Activated CD4-positive, alpha-beta T cell treated with anti-CD3 and anti-CD28 coated beads, Interleukin-2, amount 50 U/mL, for 16 hours (primary cell): ENCODE data around the gene GNPDA2.
"Not testable (repeated sequence)": the region's sequence is repeated elsewhere in the genome, so short reads cannot be mapped to it uniquely, and the experiment has no call there.

Source experiments
- DNase-seq: peaks from one replicate; pipeline ENCODE4 v3.0.0-alpha.2; 2020

GNPDA2 gene

DNA sequence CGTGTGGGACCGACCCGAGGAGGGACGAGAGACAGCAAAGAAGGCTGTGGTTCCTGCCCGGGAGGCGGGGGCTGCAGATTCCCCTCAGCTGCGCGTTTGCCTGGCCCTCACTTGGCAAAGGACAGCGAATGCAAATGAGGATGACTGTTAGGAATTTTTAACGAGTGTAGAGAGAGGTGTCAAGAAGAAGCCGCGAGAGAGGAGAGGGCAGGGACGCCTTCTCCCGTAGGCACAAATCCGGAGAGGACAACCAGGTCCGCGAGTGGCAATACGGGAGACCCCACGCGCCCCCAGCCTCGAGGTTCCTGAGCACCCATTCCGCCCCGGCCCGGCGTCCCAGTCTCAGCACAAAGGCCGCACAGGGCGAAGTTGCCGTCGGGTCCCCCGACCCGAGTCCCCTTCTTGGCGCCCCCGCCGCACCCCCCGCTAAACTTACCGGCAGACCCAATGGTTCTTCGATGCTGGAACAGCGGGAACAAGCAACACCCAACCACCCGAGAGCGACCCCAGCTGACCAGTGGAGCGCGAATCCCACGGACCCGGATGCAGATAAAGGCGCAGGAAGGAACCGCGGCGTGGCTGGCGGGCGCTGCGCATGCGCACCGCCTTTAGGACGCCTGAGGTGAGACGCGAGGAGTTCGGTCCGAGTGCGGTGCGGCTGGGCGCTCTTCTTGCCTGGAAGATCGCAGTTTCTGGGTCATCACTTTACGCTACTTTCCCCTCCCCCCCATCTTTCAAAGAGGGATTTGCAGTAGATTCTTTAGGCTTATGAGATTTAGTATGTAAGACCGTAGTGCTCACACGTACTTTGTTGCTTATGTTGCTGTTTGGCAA lies at the start of gene GNPDA2:
Gene GNPDA2 (minus strand): TSS at position 519 of the 834 bp plus-strand sequence. CDS start 4,349 bp downstream, outside the sequence.
- DNase-seq = peak; percentile 89

- no peak for DNase-seq
Measured at GRCh38 chr4:44772340-44772739, 46.0 kb upstream of the GNPDA2 start.

DNA sequence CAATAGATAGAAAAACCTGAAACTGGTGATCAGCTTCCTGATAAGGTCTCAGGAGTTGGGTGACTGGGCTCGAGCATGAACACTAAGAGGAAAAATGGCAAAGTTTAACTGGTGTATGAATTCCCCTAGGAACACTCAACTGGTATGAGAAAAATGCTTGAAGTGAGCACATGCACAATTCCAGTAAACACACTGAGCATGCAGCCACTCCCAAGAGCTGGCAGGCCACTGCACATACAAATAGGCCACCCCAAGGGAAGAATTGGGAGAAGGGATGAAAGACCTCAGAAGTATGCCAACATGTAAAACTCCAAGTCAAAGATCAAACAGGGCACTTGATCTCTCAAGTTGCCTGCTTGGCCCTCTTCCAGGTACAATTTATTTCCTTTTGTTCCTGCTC lies 45.4 kb upstream of the GNPDA2 start:
- DNase-seq = no peak

GRCh38 chr4:44766453-44766852 lies 40.1 kb upstream of the GNPDA2 start:
- DNase-seq = no peak

DNA sequence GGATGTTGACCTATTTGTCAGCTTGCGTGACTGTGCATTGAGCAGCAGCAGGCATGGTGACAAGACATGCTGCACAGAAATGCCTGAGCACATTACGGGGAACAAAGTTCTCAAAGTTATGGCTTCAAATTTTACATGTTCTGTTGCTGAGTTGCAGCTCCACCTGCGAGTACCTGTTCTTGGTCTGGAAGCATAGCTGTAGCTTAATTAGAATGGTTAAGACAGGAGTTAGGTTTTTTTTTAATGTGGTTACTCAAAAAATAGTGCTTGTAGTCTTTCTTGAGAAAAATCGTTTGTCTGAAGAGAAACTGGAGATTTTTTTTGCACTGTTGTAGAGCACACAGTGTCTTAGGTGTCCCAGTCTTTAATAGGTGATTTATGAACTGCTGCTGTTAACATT lies 38.8 kb upstream of the GNPDA2 start:
- no peak for DNase-seq

- no peak for DNase-seq
Measured at GRCh38 chr4:44761306-44761705, 35.0 kb upstream of the GNPDA2 start.

DNA sequence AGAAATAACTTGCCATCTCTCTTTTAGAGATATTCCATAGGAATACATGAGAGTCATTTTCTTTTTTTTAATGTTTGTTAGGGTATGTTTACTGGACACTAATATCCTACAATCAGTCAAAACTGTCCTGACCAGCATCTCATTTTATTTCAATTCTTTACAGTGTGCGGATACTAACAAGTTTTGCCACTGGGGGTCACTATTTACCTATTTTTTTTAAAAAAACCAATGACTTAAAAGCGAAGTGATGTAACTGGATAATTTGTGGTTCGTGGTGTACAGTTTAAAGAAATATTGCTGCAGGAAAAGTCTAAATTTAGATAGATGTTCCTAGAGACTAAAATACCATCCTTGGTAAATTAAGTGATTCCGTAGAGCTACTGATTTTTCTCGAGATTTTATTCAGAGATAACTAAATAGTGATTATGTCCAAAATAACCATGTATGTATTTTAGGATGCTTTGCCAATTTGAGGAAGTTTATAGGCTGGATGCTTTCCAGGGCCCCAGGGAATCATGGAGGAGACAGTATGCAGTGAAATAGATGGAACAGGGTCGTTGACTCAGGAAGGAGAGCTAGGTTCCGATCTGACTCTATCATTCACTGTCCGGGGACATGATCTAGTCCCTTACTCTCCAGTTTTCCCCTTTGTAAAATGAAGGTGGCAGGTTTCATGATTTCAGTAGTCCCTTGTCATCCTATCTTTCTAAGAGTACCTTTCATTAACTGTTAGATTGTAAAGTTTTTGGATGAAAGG lies 34.0 kb upstream of the GNPDA2 start:
- DNase-seq = peak; percentile 29

DNA sequence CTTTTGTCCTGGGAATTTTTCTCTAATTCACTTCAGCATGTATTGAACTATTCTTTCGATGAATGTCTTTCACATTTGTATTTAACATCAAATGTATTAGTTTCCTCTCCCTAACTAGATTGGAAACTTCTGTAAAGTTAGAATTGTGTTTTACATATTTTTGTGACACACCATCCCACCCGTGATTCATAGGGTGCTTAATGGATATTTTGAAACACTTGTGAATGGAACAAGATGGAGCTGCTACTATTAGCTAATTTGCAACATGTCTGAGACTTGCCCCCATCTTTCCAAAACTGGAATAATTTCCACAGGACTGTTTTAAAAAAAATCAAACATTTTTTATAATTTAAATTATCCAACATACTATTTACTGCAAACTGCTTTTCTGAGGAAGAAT lies 30.2 kb upstream of the GNPDA2 start:
- DNase-seq = no peak

- no peak for DNase-seq
Measured at GRCh38 chr4:44740201-44740600, 13.8 kb upstream of the GNPDA2 start.

- peak; percentile 6 for DNase-seq
Measured at GRCh38 chr4:44738615-44739014, 12.3 kb upstream of the GNPDA2 start.

DNA sequence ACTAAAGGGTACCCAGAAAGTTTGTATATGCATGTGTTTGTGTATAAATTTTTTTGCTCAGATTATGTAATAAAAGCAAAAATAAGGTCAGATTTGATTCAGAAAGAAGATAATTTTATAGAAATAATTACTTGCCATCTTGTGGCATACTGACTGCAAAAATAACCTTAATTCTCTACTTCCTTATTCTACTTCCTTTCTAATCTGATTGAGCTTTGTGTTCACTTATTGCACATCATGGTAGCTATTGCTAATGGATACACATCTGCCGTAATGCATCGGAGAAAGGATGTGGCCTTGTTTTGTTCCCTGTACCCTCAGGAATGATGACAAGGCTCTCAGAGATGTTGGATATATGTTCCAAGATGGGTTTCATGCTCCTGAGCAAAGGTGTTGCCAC lies 10.5 kb upstream of the GNPDA2 start:
- DNase-seq = no peak

- DNase-seq = not testable (repeated sequence)
Measured at GRCh38 chr4:44728694-44729093, 2.3 kb upstream of the GNPDA2 start.

DNA sequence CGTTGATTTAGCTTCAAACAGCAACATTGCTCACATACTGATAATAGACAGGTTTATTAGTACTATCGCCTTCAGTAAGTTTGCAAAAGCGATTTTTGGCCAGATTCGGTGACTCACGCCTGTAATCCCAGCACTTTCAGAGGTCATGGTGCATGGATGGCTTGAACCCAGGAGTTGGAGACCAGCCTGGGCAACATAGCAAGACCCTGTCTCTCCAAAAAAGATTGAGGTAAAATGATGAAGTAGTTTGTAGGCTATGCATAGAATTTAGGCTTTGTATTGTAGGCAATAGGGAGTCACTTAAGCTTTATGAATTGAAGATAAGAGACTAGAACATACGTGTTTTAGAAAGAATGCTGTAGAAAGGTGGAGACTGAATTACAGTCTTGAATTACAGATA lies 1.1 kb upstream of the GNPDA2 start:
- no peak for DNase-seq

GRCh38 chr4:44725726-44726037 lies 674 bp downstream of the GNPDA2 start:
- DNase-seq = no peak

GRCh38 chr4:44725166-44725565 lies 1.2 kb downstream of the GNPDA2 start:
- DNase-seq = no peak

GRCh38 chr4:44722001-44722400 lies 4.4 kb downstream of the GNPDA2 start:
- no peak for DNase-seq

DNA sequence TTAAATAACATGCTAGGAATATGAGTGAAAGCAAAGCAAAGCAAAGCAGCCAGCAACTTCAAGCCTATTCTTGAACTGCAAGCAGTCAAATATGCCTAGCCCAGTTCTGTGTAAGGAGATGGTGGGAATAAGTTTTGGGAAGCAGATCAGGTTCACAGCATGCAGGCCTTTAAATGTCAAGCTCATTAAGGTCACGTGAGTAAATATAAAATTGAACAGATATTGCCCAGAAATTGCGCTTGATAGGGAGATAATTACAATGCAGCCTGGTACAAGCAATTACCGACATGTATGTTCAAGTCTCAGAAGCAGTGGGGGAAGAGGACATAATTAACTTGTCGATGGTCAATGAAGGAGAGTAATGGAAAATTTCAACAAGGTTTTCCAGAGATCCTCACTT lies 6.0 kb downstream of the GNPDA2 start:
- no peak for DNase-seq

- DNase-seq = no peak
Measured at GRCh38 chr4:44716597-44716996, 9.8 kb downstream of the GNPDA2 start.

- DNase-seq = no peak
Measured at GRCh38 chr4:44713125-44713524, 13.2 kb downstream of the GNPDA2 start.

GRCh38 chr4:44704673-44705072 lies 21.7 kb downstream of the GNPDA2 start:
- DNase-seq = no peak

DNA sequence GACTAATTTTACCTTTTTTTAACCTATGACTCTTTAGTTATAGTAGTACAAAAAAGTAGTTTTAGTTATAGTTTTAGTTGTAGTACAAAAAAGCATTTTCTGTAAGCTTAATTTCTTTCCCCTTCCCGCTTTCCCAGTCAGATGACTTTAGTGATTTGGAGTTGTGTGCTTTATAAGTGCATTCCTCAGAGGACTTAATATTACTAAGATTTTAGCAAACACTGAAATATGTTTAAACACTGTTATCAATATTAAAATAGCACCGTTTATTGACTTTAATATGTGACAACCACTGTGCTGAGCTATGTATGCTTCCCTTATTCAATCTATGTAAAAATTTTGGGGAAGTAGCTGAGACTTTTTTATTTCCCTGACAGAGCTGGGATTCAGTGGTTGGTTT lies 25.3 kb downstream of the GNPDA2 start:
- DNase-seq = no peak

DNA sequence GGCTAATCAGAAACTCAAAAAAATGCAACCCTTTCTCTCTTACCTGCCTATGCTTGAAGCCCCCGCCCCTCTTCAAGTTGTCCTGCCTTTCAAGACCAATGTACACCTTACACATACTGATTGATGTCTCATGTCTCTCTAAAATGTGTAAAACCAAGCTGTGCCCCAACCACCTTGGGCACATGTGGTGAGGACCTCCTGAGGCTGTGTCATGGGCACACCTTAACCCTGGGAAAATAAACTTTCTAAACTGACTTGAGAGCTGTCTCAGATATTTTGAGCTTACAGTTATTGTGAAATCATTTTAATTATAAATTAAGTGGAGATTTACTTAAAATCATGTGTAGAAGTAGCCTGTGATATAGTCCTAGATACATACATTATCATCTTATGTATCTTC lies 25.9 kb downstream of the GNPDA2 start:
- DNase-seq = no peak

- DNase-seq = no peak
Measured at GRCh38 chr4:44684648-44685047, 41.7 kb downstream of the GNPDA2 start.

GRCh38 chr4:44679060-44679459 lies 47.3 kb downstream of the GNPDA2 start:
- peak; percentile 45 for DNase-seq
